ENCODE data around the gene ANK2.

The ANK2 gene

DNA sequence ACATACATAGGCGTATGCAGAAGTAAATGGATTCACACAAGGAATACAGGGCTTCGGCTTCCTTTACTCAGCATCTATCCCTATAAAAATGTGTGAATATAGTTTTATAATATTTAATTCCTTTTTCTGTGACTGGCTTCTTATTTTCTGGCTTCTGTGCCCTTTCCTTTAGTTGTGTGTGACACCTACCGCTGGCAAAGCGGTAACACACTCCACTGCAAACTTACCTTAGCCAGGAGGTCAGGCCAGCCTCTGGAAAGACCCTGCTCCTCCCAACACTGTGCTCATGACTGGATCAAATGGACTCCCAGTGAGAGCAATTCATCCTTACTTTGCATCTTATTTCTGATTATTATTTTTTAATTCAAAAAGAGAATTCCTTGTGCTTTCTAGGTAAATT is 244.2 kb downstream of the ANK2 start:
- no peak for DNase-seq

DNA sequence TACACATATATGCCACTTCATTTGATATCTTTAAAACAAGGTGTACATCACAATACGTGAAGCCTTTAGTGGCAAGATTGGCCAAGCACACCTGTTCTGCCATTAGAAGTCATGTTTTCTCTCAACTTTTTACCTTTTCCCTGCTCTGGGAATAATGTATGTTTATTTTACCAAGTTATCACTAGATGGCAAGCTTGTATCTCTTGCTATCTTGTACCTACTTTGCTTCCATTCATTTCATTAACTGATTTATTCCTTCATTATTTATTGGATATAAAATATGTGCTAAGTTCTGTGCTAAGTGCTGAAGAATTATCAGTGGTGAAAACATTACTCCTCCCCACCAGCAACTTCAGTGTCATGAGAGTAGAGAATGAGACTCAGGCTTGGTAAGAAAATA is 245.5 kb downstream of the ANK2 start:
- DNase-seq = no peak

DNA sequence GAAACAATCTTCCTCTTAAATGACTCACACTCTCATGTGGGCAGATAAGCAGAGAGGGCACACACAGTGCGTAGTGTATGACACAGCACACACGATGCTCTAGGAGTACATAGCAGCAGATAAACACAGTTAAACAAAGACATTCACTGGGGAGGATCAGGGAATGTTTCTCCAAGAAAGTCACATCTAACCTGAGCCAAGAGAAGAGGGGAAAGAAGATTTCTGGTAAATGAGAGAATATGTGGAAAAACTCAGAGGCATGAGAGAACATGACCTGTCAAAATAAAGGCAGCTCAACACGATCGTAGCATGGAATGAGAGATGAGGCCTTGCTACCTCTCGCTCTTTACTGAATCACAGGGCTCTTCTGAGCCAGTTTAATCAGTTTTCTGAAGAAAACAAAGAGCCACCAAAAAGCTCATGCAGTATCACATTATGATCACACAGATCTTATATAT is 251.0 kb downstream of the ANK2 start:
- DNase-seq = no peak

DNA sequence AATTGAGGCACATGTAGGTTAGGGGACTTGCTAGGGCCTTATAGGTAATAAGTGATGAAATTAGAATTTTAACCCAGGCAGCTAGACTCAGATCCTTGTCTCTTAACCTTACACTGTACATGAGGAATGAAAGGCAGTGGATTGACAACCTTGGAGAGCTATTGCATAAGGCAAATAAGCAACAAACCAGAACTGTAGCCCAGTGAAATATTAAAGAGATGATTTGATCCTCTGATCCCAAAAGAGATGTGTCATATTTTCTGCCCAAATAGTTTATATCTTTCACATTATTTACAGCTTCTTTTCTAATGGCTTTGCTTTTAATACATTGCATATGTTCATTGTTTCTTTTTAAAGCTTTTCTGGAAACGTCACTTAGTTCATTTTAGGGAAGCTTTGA is 252.6 kb downstream of the ANK2 start:
- DNase-seq = no peak

DNA sequence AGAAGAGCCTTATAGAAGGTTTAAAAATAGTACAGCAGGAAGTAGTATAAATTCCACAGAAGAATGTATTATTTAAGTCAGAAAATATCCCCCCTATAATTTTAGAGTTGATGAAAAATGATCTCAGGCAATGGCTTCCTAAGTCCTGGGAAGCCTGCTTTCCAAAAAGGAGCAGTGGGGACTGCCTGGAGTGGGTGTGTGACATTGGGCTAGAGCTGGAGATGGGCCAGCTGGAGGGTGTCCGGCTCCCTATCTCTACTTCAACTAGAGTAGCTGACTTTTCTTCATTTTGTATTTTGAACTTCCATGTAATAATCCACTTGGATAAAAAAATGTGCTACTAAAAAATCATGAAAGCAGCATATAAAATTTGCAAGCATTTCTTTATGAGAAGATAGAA is 253.9 kb downstream of the ANK2 start:
- no peak for DNase-seq

DNA sequence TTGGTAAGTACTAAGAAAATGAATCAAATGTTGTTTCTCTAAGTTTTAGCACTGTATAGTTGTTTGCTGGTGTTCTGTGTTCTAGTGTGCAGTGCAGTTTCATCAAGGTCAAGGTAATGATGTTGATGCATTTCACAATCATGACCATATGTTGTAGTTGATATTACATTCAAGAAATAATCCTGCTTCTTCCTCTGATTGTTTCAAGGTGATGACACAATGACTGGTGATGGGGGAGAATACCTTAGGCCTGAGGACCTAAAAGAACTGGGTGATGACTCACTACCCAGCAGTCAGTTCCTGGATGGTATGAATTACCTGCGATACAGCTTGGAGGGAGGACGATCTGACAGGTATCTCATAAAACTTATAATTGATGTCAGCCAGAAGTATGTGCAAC is 261.6 kb downstream of the ANK2 start:
- no peak for DNase-seq

DNA sequence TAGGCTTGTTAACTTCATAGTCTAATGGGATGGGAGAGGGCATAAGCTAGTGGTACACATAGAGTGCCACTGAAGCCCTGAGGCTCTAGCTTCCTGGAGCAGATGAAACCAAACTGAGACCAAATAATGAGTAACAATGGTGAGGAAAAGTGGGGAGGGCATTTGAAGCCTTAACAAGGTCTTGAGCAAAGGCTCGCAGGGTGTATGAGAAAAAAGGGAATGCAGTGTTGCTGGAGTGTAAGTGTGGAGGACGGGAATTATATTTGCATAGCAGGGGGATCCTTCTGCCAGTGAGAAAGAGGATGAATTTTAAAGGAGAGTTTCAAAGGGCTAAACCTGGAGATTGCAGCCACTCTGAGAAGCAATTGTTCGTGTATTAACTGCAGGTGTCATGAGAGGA is 263.1 kb downstream of the ANK2 start:
- no peak for DNase-seq

DNA sequence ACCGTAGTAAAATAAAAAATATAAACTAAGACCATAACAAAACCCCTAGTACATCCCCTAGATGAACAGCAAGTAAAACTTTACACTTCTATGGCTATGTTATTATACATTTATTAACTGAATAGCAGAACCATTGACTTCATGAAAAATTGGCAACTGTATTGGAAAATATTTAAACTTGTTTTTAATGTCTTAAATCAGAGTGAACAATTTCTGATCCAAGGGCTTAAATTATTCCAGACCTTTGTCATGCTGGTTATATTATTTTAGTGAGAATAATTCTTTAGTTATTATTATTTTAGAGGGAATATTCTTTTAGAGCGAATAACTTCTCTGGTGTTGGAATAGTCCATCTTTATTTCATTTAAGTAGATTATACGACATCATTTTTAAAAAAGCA is 265.0 kb downstream of the ANK2 start:
- no peak for DNase-seq

DNA sequence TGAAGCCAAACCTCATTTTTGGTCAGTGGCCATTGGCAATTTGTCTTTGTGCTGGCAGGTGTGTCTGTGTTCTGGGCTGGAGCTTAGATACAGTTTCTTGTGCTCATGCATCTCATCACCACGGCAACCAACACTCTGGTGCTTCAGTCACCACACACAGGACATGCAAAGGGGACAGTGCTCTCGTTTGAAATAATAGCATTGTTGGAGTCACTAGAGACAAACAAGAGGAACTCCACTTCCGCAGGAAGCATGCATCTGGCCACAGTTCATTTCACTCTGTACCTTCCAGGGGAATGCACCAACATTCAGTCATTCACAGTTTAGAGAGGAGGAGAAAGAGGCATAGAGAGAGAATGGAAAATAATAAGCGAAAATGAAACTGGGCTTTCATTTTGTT is 267.4 kb downstream of the ANK2 start:
- peak in 1 of 2 donors; percentile 9 for DNase-seq

DNA sequence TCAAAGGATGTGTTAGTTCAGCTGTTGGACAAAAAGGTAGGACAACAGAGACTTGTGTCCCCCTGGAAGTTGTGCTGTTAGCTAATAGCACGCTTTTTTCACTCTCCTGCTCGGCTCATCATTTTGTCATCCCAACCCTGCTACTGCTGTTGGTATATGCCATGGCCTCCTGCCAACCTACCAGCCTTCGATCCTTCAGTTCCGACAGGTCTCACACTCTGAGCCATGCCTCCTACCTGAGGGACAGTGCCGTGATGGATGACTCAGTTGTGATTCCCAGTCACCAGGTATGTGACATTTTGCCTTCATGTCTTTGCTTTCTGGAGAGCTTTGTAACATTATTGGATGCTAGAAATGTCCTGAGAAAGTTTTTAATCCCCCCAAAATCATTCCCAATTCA is 268.1 kb downstream of the ANK2 start:
- DNase-seq = no peak

DNA sequence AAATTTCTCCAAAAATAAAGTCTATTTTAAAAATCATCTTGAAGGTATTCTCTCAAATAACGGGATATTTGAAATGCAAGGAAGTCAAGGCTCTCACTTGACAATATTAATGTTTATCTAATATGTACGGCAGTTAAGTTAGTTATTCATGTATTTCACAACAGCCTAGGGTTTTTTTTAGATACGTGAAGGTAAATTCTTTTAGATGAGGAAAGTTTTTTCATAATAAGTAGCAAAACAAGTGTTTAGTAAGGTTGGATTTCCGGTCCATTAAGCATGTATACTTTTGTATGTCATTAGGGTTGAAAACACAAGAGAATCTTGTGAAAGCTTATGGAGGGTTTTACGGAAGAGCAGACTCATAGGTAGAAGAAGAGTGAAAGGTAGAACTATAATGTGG is 273.3 kb downstream of the ANK2 start:
- DNase-seq = no peak

DNA sequence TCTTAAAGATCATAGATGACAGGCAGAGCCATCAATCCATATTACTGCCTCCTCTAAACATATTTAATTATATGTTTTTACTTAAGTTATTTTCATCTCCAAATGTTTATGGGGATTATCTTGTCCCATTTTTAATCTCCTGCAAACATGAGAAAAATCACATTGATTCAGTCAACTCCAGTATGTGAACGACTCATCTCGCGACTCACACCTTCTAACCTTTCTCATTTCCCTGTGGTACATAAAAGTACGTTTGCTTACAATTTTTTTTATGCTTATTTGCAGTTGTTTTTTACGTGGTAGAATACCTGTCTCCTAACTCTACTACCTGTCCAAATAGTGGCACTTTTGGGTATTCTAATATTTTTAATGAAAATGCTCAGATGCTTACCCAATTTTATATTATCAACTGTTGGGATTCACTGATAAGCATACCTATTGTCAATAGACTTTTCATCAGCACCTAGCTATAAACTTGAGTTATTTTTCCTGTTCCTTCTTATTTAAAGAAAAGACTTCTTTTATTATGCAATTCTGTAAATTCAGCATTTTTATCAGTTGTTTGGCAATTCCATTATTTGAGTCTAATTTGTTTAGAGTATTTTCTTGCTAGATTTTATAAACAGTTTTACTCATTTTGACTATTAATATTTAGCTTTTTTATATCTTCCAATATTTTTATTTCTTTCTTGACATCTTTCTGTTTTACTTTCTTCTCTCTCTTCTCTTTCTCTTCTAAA is 276.6 kb downstream of the ANK2 start:
- DNase-seq = no peak

DNA sequence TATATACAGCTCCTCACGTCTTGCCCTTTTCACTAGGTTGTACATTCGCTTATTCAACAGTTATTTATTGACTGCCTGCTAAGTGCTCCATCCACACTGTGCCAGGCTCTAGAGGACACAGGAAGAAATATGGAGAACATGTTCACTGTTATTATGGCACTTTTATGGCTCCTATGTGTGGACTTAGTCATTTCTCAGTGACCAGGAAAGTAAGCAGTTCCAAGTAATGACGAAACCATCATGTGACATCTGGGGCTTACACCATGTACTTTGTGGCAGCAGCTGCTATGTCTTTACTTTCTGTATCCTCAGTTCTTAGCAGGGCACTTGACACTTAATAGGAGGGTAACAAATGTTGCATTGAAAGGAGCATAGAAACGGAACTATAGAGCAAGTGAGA is 278.0 kb downstream of the ANK2 start:
- no peak for DNase-seq

DNA sequence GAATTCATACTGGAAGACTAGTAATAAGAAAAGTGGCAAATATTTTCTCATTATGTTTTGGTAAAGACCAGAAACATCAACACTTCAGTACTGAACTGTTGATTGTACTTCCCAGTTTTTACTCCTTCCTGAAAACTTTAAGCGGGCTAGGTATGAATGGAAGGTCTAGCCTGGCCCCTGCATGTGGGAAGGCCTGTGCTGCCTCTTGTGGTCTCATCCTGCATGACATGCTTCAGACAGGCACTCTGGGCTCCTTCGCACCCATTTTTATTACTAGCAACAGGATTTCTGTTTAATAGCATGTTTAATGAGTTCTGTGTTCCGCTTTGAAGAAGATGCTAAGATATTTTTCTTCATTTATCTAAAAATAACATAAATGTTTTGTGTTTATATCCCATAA is 279.1 kb downstream of the ANK2 start:
- DNase-seq = no peak

DNA sequence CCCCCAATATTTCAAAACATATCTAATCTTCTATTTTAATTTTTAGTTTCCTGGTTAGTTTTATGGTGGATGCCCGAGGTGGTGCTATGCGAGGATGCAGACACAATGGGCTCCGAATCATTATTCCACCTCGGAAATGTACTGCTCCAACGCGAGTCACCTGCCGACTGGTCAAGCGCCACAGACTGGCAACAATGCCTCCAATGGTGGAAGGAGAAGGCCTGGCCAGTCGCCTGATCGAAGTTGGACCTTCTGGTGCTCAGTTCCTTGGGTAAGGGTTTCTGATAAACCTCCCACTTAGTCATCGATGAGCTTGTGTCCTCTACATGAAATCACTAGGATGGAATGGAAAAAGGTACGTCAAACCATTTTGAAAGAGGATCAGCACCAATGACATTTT is 280.7 kb downstream of the ANK2 start:
- no peak for DNase-seq

DNA sequence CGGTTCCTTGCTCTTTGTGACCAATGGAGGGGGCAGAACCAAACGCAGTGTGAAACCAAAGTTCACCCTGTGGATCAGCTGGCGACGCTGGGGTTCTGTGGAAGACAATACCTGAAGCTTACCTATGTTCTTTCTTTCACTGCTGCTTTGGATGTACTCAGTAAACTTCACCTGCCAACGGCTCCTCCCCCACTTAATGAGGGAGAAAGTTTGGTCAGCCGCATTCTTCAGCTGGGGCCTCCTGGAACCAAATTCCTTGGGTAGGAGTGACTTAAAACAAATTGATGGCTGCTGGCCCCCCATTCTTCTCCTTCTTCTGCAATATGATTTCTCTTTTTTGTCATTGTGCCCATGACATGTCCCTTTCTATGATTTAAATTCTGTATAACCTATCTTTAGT is 282.4 kb downstream of the ANK2 start:
- no peak for DNase-seq

DNA sequence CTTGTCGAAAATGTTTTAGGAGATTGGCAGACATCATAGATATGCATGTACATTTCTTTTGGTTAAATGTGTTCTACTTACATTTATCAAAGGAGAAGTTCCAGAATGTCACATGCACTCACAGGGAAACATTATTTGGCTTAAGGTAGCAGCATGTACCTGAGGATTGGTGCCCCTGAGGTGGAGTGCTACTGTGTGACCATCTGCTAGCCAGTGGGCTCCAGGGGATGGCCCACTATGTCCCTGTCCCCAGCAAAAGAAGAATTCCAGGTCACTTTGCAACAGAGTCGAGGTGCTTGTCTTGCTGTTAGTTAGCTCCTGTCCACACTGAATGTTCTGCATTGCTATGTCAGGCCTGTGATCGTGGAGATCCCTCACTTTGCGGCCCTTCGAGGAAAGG is 283.2 kb downstream of the ANK2 start:
- DNase-seq = no peak

DNA sequence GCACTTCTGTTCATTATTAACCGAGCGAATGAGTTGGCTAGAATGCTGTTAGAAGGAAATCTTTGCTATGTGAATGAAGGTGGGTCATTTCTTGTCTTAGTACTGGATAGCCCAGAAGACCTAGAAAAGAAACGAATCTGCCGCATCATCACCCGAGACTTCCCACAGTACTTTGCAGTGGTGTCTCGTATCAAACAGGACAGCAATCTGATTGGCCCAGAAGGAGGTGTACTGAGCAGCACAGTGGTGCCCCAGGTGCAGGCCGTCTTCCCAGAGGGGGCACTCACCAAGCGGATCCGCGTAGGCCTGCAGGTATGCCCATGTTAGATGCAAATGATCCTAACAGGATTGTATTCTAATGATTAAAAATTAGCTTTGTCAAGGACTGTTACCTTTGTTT is 286.3 kb downstream of the ANK2 start:
- no peak for DNase-seq

DNA sequence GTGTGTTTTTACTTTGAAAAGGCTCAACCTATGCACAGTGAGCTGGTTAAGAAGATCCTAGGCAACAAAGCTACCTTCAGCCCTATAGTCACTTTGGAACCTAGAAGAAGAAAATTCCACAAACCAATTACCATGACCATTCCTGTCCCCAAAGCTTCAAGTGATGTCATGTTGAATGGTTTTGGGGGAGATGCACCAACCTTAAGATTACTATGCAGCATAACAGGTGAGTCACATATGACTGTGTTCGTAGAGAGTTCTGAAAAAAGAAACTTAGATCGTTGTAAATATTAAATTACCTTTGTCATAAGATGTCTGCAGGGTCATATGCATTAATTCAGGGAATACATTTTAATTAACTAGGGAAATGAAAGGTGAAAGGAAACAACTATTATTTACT is 287.1 kb downstream of the ANK2 start:
- no peak for DNase-seq

DNA sequence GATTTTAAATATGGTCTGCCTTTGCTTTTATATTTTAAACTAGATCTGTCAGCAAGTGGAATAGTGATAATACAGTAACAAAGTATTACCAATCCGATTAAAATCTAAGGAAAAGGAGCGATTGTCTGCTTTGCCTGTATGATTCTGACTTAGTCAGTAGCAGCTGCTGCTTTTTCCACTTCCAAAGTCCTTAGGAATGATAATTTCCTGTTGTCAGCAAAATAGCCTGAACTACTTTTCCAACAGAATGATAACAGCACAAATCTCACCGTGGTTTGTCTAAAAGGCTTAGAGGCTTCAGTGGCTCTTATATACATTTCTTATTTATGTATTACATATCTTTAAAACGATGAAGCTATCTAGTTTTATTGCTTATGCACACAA is 290.0 kb downstream of the ANK2 start:
- DNase-seq = no peak

DNA sequence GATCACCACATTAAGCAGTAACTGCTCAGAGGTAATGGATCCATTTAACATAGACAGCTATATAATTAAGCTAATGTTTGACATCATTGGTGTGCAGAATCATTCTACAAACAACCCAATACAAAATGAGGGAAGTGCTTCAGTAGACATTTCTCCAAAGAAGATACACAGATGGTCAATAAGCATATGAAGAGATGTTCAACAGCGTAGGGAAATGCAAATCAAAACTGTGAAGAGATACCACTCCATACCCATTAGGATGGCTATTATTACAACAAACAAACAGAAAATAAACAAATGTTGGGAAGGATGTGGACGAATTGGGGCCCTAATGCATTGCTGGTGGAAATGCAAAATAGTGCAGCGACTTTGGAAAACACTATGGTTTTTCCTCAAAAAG is 294.6 kb downstream of the ANK2 start:
- DNase-seq = no peak

DNA sequence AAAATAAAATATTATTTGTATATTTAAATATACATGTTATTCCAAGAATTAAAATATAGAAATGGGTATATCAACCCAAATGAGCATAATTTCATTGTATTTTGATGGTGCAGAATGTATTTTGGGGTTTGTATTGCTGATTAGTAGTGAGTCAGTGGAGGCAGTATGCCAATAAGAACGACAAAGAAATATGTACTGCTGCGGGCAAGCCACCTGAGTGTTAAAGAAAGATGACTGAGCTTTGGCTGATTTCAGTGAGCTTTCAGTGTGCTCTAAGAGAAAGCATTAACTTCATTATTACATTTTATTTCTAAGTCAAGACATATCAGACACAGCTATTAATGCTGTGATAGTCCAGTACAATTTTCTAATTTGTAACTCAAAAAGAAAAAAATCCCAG is 297.8 kb downstream of the ANK2 start:
- DNase-seq = no peak

DNA sequence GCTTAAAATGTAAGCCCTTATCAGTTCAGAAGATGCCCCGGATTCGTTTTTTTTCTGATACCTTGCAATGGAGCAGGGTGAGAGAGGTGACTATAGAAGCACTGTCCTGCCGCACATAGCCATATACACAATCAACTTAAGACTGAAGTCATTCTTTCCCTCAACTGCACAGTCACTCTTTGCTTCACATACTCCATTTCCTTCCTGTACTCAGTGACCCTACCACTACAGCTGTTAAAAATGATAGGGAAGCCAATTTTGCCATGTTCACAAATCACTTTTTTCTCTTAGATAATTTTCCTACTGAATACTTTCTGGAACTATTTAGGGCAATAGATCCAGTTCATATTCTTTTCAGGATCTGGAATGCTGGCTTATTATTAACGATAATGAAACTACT is 300.0 kb downstream of the ANK2 start:
- no peak for DNase-seq

DNA sequence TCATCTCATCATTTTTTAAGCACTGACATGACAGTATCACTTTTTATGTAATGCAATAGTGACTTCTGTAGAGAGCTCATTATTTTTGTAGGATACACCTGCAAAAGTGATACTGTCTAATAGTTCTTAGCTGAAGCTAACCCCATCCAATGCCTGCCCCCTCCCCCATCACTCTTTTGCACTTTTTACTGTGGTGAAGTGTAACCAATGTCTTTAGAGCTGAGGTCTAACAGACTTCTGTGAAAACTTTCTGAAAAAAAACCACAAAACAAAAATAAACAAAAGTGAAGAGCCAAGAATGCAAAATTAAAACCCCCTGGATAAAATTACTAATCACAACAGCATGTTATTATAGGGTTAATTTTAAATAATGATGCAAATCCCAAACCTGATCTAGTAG is 301.1 kb downstream of the ANK2 start:
- DNase-seq = no peak

DNA sequence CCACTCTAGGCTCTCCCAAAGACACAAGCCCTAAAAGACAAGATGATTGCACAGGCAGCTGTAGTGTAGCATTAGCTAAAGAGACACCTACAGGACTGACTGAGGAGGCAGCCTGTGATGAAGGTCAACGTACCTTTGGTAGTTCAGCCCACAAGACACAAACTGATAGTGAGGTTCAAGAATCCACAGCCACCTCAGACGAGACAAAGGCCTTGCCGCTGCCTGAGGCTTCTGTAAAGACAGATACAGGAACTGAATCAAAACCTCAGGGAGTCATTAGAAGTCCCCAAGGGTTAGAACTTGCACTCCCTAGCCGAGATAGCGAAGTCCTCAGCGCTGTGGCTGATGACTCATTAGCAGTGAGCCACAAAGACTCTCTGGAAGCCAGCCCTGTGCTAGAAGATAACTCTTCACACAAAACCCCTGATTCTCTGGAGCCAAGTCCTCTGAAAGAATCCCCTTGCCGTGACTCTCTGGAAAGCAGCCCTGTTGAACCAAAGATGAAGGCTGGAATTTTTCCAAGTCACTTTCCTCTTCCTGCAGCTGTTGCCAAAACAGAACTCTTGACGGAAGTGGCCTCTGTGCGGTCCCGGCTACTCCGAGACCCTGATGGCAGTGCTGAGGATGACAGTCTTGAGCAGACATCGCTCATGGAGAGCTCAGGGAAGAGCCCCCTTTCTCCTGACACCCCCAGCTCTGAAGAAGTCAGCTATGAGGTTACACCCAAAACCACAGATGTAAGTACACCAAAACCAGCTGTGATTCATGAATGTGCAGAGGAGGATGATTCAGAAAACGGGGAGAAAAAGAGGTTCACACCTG is 306.3 kb downstream of the ANK2 start:
- peak; percentile 27 to 54 for DNase-seq

Measured in CD4-positive, alpha-beta T cell treated with Interferon alpha-2 for 1 hour (primary cell).